Left lung (tissue), 10 donors: ENCODE measurements around the gene PTX3. TPM values are rescaled to one million over a fixed set of nuclear protein-coding genes. Genes with fewer than 3 reads are reported as not detected.

Source experiments
- ATAC-seq: fragments of 200-7000 bp; cut with Tn5 transposase; one replicate; pipeline ENCODE4 v1.9.1; 2020; ENCODE audit warnings: moderate library complexity
- DNase-seq, 4 donors: peaks; one replicate each; pipeline ENCODE4 v3.0.0-alpha.2; 2013 to 2020
- H3K27ac ChIP-seq, 2 donors: fragments of 200-600 bp; sonication (generic) in 1 of 2; one replicate each; pipeline versions ENCODE4 v1.5.0 to v1.8.0; 2020 to 2021
- H3K27me3 ChIP-seq, 2 donors: fragments of 200-600 bp; sonication (generic) in 1 of 2; one replicate each; pipeline versions ENCODE4 v1.5.0 to v1.8.0; 2020 to 2021
- H3K36me3 ChIP-seq, 2 donors: fragments of 200-600 bp; sonication (generic) in 1 of 2; one replicate each; pipeline versions ENCODE4 v1.5.0 to v1.8.0; 2020 to 2021
- H3K4me1 ChIP-seq, 2 donors: fragments of 200-600 bp; one replicate each; pipeline ENCODE4 v1.8.0; 2021
- H3K4me3 ChIP-seq, 2 donors: fragments of 200-600 bp; sonication (generic) in 1 of 2; one replicate each; pipeline versions ENCODE4 v1.5.0 to v1.8.0; 2020 to 2021; ENCODE audit warnings: mild to moderate bottlenecking in 1 of 2
- H3K9me3 ChIP-seq, 2 donors: fragments of 200-600 bp; sonication (generic) in 1 of 2; one replicate each; pipeline versions ENCODE4 v1.5.0 to v1.8.0; 2020 to 2021
- CTCF ChIP-seq, 2 donors: fragments of 200-600 bp; sonication (generic) in 1 of 2; IDR thresholded peaks; one replicate each; pipeline versions ENCODE4 v1.5.0 to v1.8.0; 2021; ENCODE audit warnings: antibody characterized with exemption in 2 of 2
- intact Hi-C, 2 donors: fragments of 100-400 bp; cut with DNase I; formaldehyde crosslinking; loops; one replicate each; pipeline versions ENCODE4 v1.11.2 to v1.14.2; 2022
- polyA plus RNA-seq, 6 donors: library from polyadenylated mRNA; unstranded; fragments of 120-200 nt; gene quantifications; one replicate each; pipeline ENCODE4 v1.2.1, GENCODE V29; 2013; ENCODE audit not compliant: insufficient read length in 6 of 6
- total RNA-seq, 2 donors: library from RNA; stranded (reverse); fragmentation: NEBNext Ultra II Directional; extraction: Animal tissue kit (Norgen Biotek cat#: 25700); gene quantifications; one replicate each; pipeline ENCODE4 v1.2.1, GENCODE V29; 2021
- donor health status: DM: no; HTN: yes; CAD: no.
- donor health status: DM: no; HTN: no; CAD: no.

The PTX3 gene
- total and polyA plus RNA-seq, 8 donors, result 5.6 to 93.7 (median 32.3) TPM

GRCh38 chr3:157443905-157444796, 7.5 kb downstream of the PTX3 start:
- TF ChIP-seq CTCF (IDR thresholded peaks at IDR 0.05), result no peak
- Histone ChIP-seq H3K27ac (no peak overlapping the region), H3K4me1 (peaks cover 4 to 56% of the 10 kb centered on the region in 2 donors), H3K36me3 (peaks cover 0 to 3% of the 10 kb centered on the region in 2 donors), H3K9me3 (no peaks in the 10 kb centered on the region), H3K27me3 (peaks cover 0 to 7% of the 10 kb centered on the region in 2 donors), H3K4me3 (no peak overlapping the region)
- DNase-seq, result peak in 1 of 4 donors; percentile 23
- ATAC-seq, result no peak
- intact Hi-C loops, result no loop called here

- TF ChIP-seq CTCF (IDR thresholded peaks at IDR 0.05), result no peak
- ATAC-seq (no peak), DNase-seq (no peak)
- Histone ChIP-seq H3K27ac (no peak overlapping the region), H3K27me3 (peaks cover 0 to under 1% of the 10 kb centered on the region in 2 donors), H3K9me3 (no peaks in the 10 kb centered on the region), H3K36me3 (peaks cover 0 to 3% of the 10 kb centered on the region in 2 donors), H3K4me1 (peaks cover 4 to 50% of the 10 kb centered on the region in 2 donors), H3K4me3 (no peak overlapping the region)
- intact Hi-C loops, result no loop called here
These were observed 8.1 kb downstream of the PTX3 start for GRCh38 chr3:157444797-157445184.

- DNase-seq (peak in 2 of 4 donors; percentile 72 to 78), ATAC-seq (peak; percentile 32)
- Histone ChIP-seq H3K27ac (no peak overlapping the region), H3K4me1 (peaks cover 4 to 47% of the 10 kb centered on the region in 2 donors), H3K36me3 (peaks cover 0 to 3% of the 10 kb centered on the region in 2 donors), H3K4me3 (no peak overlapping the region), H3K9me3 (no peaks in the 10 kb centered on the region), H3K27me3 (peaks cover 0 to 3% of the 10 kb centered on the region in 2 donors)
- TF ChIP-seq CTCF (IDR thresholded peaks at IDR 0.05), result no peak
- intact Hi-C loops, result no loop called here
These were observed 9.2 kb downstream of the PTX3 start for GRCh38 chr3:157445857-157446256.

GRCh38 chr3:157447026-157447694, 10.5 kb downstream of the PTX3 start:
- peaks cover 0 to 3% of the 10 kb centered on the region in 2 donors for H3K27me3 ChIP-seq
- intact Hi-C loops, result no loop called here
- H3K9me3 ChIP-seq, result no peaks in the 10 kb centered on the region
- H3K4me1 ChIP-seq, result peaks cover 4 to 52% of the 10 kb centered on the region in 2 donors
- ATAC-seq (peak; percentile 62), DNase-seq (no peak)
- H3K36me3 ChIP-seq, result peaks cover 0 to 3% of the 10 kb centered on the region in 2 donors
- peak; percentile 10 to 35 for TF ChIP-seq CTCF (IDR thresholded peaks at IDR 0.05)
- H3K27ac ChIP-seq, result no peak overlapping the region
- no peak overlapping the region for H3K4me3 ChIP-seq

- peak; percentile 33 for ATAC-seq
- Histone ChIP-seq H3K4me3 (no peak overlapping the region), H3K27ac (peak overlapping the region in 1 of 2 donors; percentile 6), H3K27me3 (peaks cover 0 to 3% of the 10 kb centered on the region in 2 donors), H3K9me3 (no peaks in the 10 kb centered on the region), H3K4me1 (peaks cover 0 to 15% of the 10 kb centered on the region in 2 donors), H3K36me3 (no peaks in the 10 kb centered on the region)
- DNase-seq, result no peak
- TF ChIP-seq CTCF (IDR thresholded peaks at IDR 0.05), result no peak
- intact Hi-C loops, result no loop called here
These were observed 15.4 kb downstream of the PTX3 start for GRCh38 chr3:157452097-157452496.
